Measurements from ENCODE around the gene SH3BGR. TPM values are rescaled to one million over a fixed set of nuclear protein-coding genes. Genes with fewer than 3 reads are reported as not detected.
"Not testable (repeated sequence)": the region's sequence is repeated elsewhere in the genome, so short reads cannot be mapped to it uniquely, and the experiment has no call there.

Gene SH3BGR
- total RNA-seq, 1 experiment from 2014 or later, result 3.2 TPM

- Mint-ChIP-seq H3K27ac (ENCODE audit: unreplicated experiment) (no peak overlapping the region), H3K4me3 (ENCODE audit: low read depth, unreplicated experiment) (no peak overlapping the region), H3K27me3 (ENCODE audit: unreplicated experiment) (no peaks in the 10 kb centered on the region), H3K4me1 (ENCODE audit: low read depth, unreplicated experiment) (peaks cover 34% of the 10 kb centered on the region), H3K9me3 (ENCODE audit: low read depth, unreplicated experiment) (peaks cover 6% of the 10 kb centered on the region), H3K36me3 (ENCODE audit: insufficient read depth, unreplicated experiment) (no peaks in the 10 kb centered on the region)
- intact Hi-C loops (cut with micrococcal nuclease; ENCODE audit: unreplicated experiment), result loop anchor here (5.0 kb wide), 1 partner anchor 95 kb away; no protein-coding TSS in a partner anchor
- CTCF ChIA-PET, result no interaction called here
- TF ChIP-seq, protein P1, sequence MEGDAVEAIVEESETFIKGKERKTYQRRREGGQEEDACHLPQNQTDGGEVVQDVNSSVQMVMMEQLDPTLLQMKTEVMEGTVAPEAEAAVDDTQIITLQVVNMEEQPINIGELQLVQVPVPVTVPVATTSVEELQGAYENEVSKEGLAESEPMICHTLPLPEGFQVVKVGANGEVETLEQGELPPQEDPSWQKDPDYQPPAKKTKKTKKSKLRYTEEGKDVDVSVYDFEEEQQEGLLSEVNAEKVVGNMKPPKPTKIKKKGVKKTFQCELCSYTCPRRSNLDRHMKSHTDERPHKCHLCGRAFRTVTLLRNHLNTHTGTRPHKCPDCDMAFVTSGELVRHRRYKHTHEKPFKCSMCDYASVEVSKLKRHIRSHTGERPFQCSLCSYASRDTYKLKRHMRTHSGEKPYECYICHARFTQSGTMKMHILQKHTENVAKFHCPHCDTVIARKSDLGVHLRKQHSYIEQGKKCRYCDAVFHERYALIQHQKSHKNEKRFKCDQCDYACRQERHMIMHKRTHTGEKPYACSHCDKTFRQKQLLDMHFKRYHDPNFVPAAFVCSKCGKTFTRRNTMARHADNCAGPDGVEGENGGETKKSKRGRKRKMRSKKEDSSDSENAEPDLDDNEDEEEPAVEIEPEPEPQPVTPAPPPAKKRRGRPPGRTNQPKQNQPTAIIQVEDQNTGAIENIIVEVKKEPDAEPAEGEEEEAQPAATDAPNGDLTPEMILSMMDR (IDR thresholded peaks at IDR 0.05; ENCODE audit: unreplicated experiment), result no peak
- DNase-seq, result peak; percentile 12
- BruUV-seq (replicated peaks), result no TSS peak
Measured at GRCh38 chr21:39537571-39537970, 85.8 kb downstream of the SH3BGR start.

GRCh38 chr21:39538453-39539042 lies 86.8 kb downstream of the SH3BGR start:
- no peak overlapping the region for H3K4me3 Mint-ChIP-seq (ENCODE audit: low read depth, unreplicated experiment)
- intact Hi-C loops (cut with micrococcal nuclease; ENCODE audit: unreplicated experiment), result loop anchor here (5.0 kb wide), 1 partner anchor 94 kb away; no protein-coding TSS in a partner anchor
- peaks cover 34% of the 10 kb centered on the region for H3K4me1 Mint-ChIP-seq (ENCODE audit: low read depth, unreplicated experiment)
- H3K27me3 Mint-ChIP-seq (ENCODE audit: unreplicated experiment), result no peaks in the 10 kb centered on the region
- CTCF ChIA-PET, result no interaction called here
- peaks cover 6% of the 10 kb centered on the region for H3K9me3 Mint-ChIP-seq (ENCODE audit: low read depth, unreplicated experiment)
- TF ChIP-seq, protein P1 (IDR thresholded peaks at IDR 0.05; ENCODE audit: unreplicated experiment), result no peak
- H3K36me3 Mint-ChIP-seq (ENCODE audit: insufficient read depth, unreplicated experiment), result no peaks in the 10 kb centered on the region
- no peak for DNase-seq
- peak overlapping the region; percentile 0 for H3K27ac Mint-ChIP-seq (ENCODE audit: unreplicated experiment)
- BruUV-seq (replicated peaks), result no TSS peak

DNA sequence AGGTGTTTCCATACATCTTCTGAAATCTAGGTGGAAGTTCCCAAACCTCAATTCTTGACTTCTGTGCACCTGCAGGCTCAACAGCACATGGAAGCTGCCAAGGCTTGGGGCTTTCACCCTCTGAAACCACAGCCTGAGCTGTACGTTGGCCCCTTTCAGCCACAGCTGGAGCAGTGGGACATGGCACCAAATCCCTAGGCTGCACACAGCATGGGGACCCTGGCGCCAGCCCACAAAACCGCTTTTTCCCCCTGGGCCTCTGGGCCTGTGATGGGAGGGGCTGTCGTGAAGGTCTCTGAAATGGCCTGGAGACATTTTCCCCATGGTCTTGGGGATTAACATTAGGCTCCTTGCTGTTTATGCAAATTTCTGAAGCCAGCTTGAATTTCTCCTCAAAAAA lies 88.6 kb downstream of the SH3BGR start:
- H3K27me3 Mint-ChIP-seq (ENCODE audit: unreplicated experiment); H3K9me3 Mint-ChIP-seq (ENCODE audit: low read depth, unreplicated experiment); BruUV-seq (replicated peaks); H3K4me3 Mint-ChIP-seq (ENCODE audit: low read depth, unreplicated experiment); CTCF ChIA-PET; intact Hi-C loops (cut with micrococcal nuclease; ENCODE audit: unreplicated experiment); DNase-seq; H3K36me3 Mint-ChIP-seq (ENCODE audit: insufficient read depth, unreplicated experiment); H3K27ac Mint-ChIP-seq (ENCODE audit: unreplicated experiment): not testable (repeated sequence)
- peaks cover 34% of the 10 kb centered on the region for H3K4me1 Mint-ChIP-seq (ENCODE audit: low read depth, unreplicated experiment)

GRCh38 chr21:39542736-39543135 lies 91.0 kb downstream of the SH3BGR start:
- no peak for DNase-seq
- H3K4me3 Mint-ChIP-seq (ENCODE audit: low read depth, unreplicated experiment), result no peak overlapping the region
- TF ChIP-seq, protein P1 (IDR thresholded peaks at IDR 0.05; ENCODE audit: unreplicated experiment), result no peak
- H3K27me3 Mint-ChIP-seq (ENCODE audit: unreplicated experiment), result no peaks in the 10 kb centered on the region
- intact Hi-C loops (cut with micrococcal nuclease; ENCODE audit: unreplicated experiment), result no loop called here
- H3K36me3 Mint-ChIP-seq (ENCODE audit: insufficient read depth, unreplicated experiment), result no peaks in the 10 kb centered on the region
- no peak overlapping the region for H3K27ac Mint-ChIP-seq (ENCODE audit: unreplicated experiment)
- BruUV-seq (replicated peaks), result no TSS peak
- peaks cover 10% of the 10 kb centered on the region for H3K4me1 Mint-ChIP-seq (ENCODE audit: low read depth, unreplicated experiment)
- CTCF ChIA-PET, result interaction anchor here (1.3 kb wide), 1 partner anchor 15 kb away, joined by 3 read pairs; no protein-coding TSS in a partner anchor
- peaks cover 3% of the 10 kb centered on the region for H3K9me3 Mint-ChIP-seq (ENCODE audit: low read depth, unreplicated experiment)

GRCh38 chr21:39546522-39546921 lies 94.8 kb downstream of the SH3BGR start:
- CTCF ChIA-PET, result no interaction called here
- TF ChIP-seq, protein P1 (IDR thresholded peaks at IDR 0.05; ENCODE audit: unreplicated experiment), result no peak
- DNase-seq, result no peak
- Mint-ChIP-seq H3K27ac (ENCODE audit: unreplicated experiment) (no peak overlapping the region), H3K36me3 (ENCODE audit: insufficient read depth, unreplicated experiment) (no peaks in the 10 kb centered on the region), H3K27me3 (ENCODE audit: unreplicated experiment) (no peaks in the 10 kb centered on the region), H3K4me1 (ENCODE audit: low read depth, unreplicated experiment) (no peaks in the 10 kb centered on the region), H3K9me3 (ENCODE audit: low read depth, unreplicated experiment) (no peaks in the 10 kb centered on the region), H3K4me3 (ENCODE audit: low read depth, unreplicated experiment) (no peak overlapping the region)
- BruUV-seq (replicated peaks), result no TSS peak
- intact Hi-C loops (cut with micrococcal nuclease; ENCODE audit: unreplicated experiment), result no loop called here
